Measurements from ENCODE around the gene COBL. TPM values are rescaled to one million over a fixed set of nuclear protein-coding genes. Genes with fewer than 3 reads are reported as not detected.

The COBL gene
- 0.07 and 0.11 TPM in 2 replicates for total RNA-seq
- polyA plus RNA-seq = not detected in 2 replicates
- polyA plus RNA-seq (2011; cell fraction: cytosol; rRNA removed) = not detected in 2 replicates
- polyA plus RNA-seq (2011; cell fraction: nucleus; rRNA removed) = 0.13 TPM in 1 of 2 replicates, not detected in the other
- polyA plus RNA-seq (2012) = not detected in 2 replicates
- polyA minus RNA-seq = not detected in 2 replicates
- 23.9 TPM for polyA minus RNA-seq (2011; cell fraction: cytosol; rRNA and poly(A)+ RNA removed)
- 0.10 and 0.14 TPM in 2 replicates for polyA minus RNA-seq (2011; cell fraction: nucleus; rRNA and poly(A)+ RNA removed)
- percentile 12 among the genes with signal in this experiment for Bru-seq, nascent RNA
- percentile 4 among the genes with signal in this experiment for BruChase-seq, experiment 1, labeled RNA remaining after a 6-hour chase
- BruChase-seq, experiment 2, labeled RNA remaining after a 2-hour chase = percentile 6 among the genes with signal in this experiment
- long read RNA-seq = 0 reads

GRCh38 chr7:51316666-51317581, at the start of gene COBL:
TSS of gene COBL (minus strand) at chr7:51316809. CDS start at chr7:51316633, 176 bp downstream.
- intact Hi-C loops (cut with micrococcal nuclease) (no loop called here), dilution Hi-C loops (cut with MboI; ENCODE audit: extremely low pct_ligation_motif_present, low sequenced_read_pairs) (no loop called here)
- H3K36me3 ChIP-seq (ENCODE audit: control insufficient read depth in 2 of 2, extremely low read depth in 1 of 2, insufficient read depth in 2 of 2, low read length in 2 of 2) = no peaks in the 10 kb centered on the region
- H3K9ac ChIP-seq (replicated peaks; ENCODE audit: extremely low read depth, insufficient read depth, low read length) = no peak within 1 kb of the TSS
- H3K27me3 ChIP-seq (ENCODE audit: control insufficient read depth in 2 of 2, insufficient read depth in 2 of 2, low read length in 2 of 2) = peaks cover 23 to 33% of the 10 kb centered on the region in 2 experiments
- no peaks in the 10 kb centered on the region for H4K20me1 ChIP-seq (replicated peaks; ENCODE audit: control insufficient read depth, extremely low read depth, insufficient read depth, low read length)
- no peak within 1 kb of the TSS for H2AFZ ChIP-seq (ENCODE audit: low read depth, low read length)
- POLR2A ChIA-PET = no interaction called here
- no peak within 1 kb of the TSS for H3K27ac ChIP-seq (ENCODE audit: insufficient read depth, low read depth, low read length)
- peak within 1 kb of the TSS; percentile 30 for H3K4me2 ChIP-seq (ENCODE audit: insufficient read depth, low read length)
- no TSS peak for BruUV-seq (replicated peaks)
- TF ChIP-seq EZH2 (IDR thresholded peaks at IDR 0.05; ENCODE audit: borderline replicate concordance, low read depth, low read length, severe bottlenecking) = peak; percentile 42
- TF ChIP-seq, protein P1, sequence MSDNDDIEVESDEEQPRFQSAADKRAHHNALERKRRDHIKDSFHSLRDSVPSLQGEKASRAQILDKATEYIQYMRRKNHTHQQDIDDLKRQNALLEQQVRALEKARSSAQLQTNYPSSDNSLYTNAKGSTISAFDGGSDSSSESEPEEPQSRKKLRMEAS (IDR thresholded peaks at IDR 0.05; ENCODE audit: insufficient read depth, insufficient read length) = no peak
- H3K4me3 ChIP-seq (replicated peaks in 1 of 3; ENCODE audit: insufficient read depth in 1 of 3, low read depth in 1 of 3, low read length in 3 of 3) = peak within 1 kb of the TSS in 1 of 3 experiments; percentile 23
- CTCF ChIA-PET = no interaction called here
- H3K79me2 ChIP-seq (ENCODE audit: control insufficient read depth, insufficient read depth, low read length) = no peaks in the 10 kb centered on the region
- no peaks in the 10 kb centered on the region for H3K9me3 ChIP-seq (replicated peaks; ENCODE audit: control insufficient read depth, insufficient read depth, low read length)
- no peak for FAIRE-seq
- peaks cover 3% of the 10 kb centered on the region for H3K4me1 ChIP-seq (ENCODE audit: control insufficient read depth, extremely low read depth, insufficient read depth, low read length)
- no peak for DNase-seq (ENCODE audit: low read depth, low spot score)
- no peaks in the 10 kb centered on the region for H3K9me1 ChIP-seq (replicated peaks; ENCODE audit: control insufficient read depth, extremely low read depth, insufficient read depth, low read length)

DNA sequence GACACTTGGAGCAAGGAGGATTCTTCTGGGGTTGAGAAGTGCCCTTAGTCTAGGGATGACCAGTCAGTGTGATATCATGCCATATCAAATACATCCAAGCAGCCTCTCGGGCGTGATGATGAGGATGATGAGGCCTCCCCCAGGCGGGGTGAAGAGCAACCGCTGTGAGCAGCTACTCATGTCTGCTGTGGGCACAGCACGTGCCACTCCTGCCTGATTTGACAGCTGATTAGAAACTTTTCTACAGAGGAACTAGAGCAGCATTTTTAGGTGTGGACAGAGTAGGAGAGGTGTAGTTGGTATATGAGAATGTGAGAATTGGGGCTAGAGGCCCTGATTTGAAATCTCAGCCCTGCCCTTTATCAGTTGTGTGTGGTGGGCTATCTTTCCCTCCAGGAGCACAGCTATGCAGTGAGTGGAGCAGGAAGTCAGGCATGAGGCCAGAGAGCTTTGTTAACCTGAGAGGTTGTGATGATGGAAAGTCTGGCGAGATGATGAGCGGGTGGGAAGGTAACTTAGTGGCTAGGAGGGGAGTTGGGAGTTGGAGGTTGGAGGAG, 49.6 kb upstream of the COBL start:
- ChIA-PET CTCF (interaction anchor here (0.6 to 5.9 kb wide), 6 partner anchors 15 to 1274 kb away, joined by 3 to 140 read pairs (median 8); partner anchors contain the start of gene ZPBP), POLR2A (no interaction called here)
- FAIRE-seq (no peak), DNase-seq (ENCODE audit: low read depth, low spot score) (no peak)
- H3K79me2 ChIP-seq (ENCODE audit: control insufficient read depth, insufficient read depth, low read length) = no peaks in the 10 kb centered on the region
- no peaks in the 10 kb centered on the region for H3K27me3 ChIP-seq (ENCODE audit: control insufficient read depth in 2 of 2, insufficient read depth in 2 of 2, low read length in 2 of 2)
- no peaks in the 10 kb centered on the region for H3K36me3 ChIP-seq (ENCODE audit: control insufficient read depth in 2 of 2, extremely low read depth in 1 of 2, insufficient read depth in 2 of 2, low read length in 2 of 2)
- no peaks in the 10 kb centered on the region for H4K20me1 ChIP-seq (replicated peaks; ENCODE audit: control insufficient read depth, extremely low read depth, insufficient read depth, low read length)
- BruUV-seq (replicated peaks) = no TSS peak
- H2AFZ ChIP-seq (ENCODE audit: low read depth, low read length) = no peak overlapping the region
- intact Hi-C loops (cut with micrococcal nuclease) = loop anchor here (5.0 kb wide), 1 partner anchor 1274 kb away; the partner anchor contains the start of gene ZPBP
- no peak overlapping the region for H3K4me3 ChIP-seq (replicated peaks in 1 of 3; ENCODE audit: insufficient read depth in 1 of 3, low read depth in 1 of 3, low read length in 3 of 3)
- H3K4me1 ChIP-seq (ENCODE audit: control insufficient read depth, extremely low read depth, insufficient read depth, low read length) = no peaks in the 10 kb centered on the region
- TF ChIP-seq POLR2A (IDR thresholded peaks at IDR 0.05; ENCODE audit: low read depth, low read length) (no peak), POLR2AphosphoS5 (IDR thresholded peaks at IDR 0.05; ENCODE audit: insufficient read depth, low read depth, low read length) (no peak), FOS (IDR thresholded peaks at IDR 0.05; ENCODE audit: borderline replicate concordance, insufficient read depth, low read length) (no peak), GATA2 (IDR thresholded peaks at IDR 0.05; ENCODE audit: insufficient read depth, insufficient read length, low read depth, low read length) (no peak), MYC (IDR thresholded peaks at IDR 0.05; ENCODE audit: low read depth, low read length) (no peak), JUN (IDR thresholded peaks at IDR 0.05; ENCODE audit: borderline replicate concordance, insufficient read depth, insufficient read length, low read depth) (no peak), EZH2 (IDR thresholded peaks at IDR 0.05; ENCODE audit: borderline replicate concordance, low read depth, low read length, severe bottlenecking) (no peak)
- TF ChIP-seq, protein P2, sequence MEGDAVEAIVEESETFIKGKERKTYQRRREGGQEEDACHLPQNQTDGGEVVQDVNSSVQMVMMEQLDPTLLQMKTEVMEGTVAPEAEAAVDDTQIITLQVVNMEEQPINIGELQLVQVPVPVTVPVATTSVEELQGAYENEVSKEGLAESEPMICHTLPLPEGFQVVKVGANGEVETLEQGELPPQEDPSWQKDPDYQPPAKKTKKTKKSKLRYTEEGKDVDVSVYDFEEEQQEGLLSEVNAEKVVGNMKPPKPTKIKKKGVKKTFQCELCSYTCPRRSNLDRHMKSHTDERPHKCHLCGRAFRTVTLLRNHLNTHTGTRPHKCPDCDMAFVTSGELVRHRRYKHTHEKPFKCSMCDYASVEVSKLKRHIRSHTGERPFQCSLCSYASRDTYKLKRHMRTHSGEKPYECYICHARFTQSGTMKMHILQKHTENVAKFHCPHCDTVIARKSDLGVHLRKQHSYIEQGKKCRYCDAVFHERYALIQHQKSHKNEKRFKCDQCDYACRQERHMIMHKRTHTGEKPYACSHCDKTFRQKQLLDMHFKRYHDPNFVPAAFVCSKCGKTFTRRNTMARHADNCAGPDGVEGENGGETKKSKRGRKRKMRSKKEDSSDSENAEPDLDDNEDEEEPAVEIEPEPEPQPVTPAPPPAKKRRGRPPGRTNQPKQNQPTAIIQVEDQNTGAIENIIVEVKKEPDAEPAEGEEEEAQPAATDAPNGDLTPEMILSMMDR (IDR thresholded peaks at IDR 0.05; ENCODE audit: extremely low read depth in 1 of 2, insufficient read depth in 1 of 2, low read depth in 1 of 2, low read length in 2 of 2) = no peak
- TF ChIP-seq, protein P1 (IDR thresholded peaks at IDR 0.05; ENCODE audit: insufficient read depth, insufficient read length) = no peak
- no peak overlapping the region for H3K4me2 ChIP-seq (ENCODE audit: insufficient read depth, low read length)
- dilution Hi-C loops (cut with MboI; ENCODE audit: extremely low pct_ligation_motif_present, low sequenced_read_pairs) = no loop called here
- H3K9me1 ChIP-seq (replicated peaks; ENCODE audit: control insufficient read depth, extremely low read depth, insufficient read depth, low read length) = no peaks in the 10 kb centered on the region
- no peak overlapping the region for H3K27ac ChIP-seq (ENCODE audit: insufficient read depth, low read depth, low read length)
- no peaks in the 10 kb centered on the region for H3K9me3 ChIP-seq (replicated peaks; ENCODE audit: control insufficient read depth, insufficient read depth, low read length)
- no peak overlapping the region for H3K9ac ChIP-seq (replicated peaks; ENCODE audit: extremely low read depth, insufficient read depth, low read length)
